Cardiac fibroblast (primary cell): ENCODE results near the gene ECHDC1.

Source experiments
- DNase-seq, 2 donors: peaks; one replicate each; pipeline versions ENCODE4 v3.0.0 to v3.0.0-alpha.2; 2010; ENCODE audit warnings: low read depth in 2 of 2
- H3K4me3 ChIP-seq, 2 donors: replicated peaks in 1 of 2; 1 replicate in 1 of 2; 2 replicates in 1 of 2; pipeline ENCODE4 v1.5.1; 2011; ENCODE audit warnings: low read depth in 2 of 2, low read length in 2 of 2, mild to moderate bottlenecking in 2 of 2, moderate library complexity in 1 of 2
- CTCF ChIP-seq: IDR thresholded peaks from one replicate; pipeline ENCODE4 v1.5.1; 2011; ENCODE audit warnings: low read depth, mild to moderate bottlenecking, low read length, inconsistent platforms

ECHDC1 gene

DNA sequence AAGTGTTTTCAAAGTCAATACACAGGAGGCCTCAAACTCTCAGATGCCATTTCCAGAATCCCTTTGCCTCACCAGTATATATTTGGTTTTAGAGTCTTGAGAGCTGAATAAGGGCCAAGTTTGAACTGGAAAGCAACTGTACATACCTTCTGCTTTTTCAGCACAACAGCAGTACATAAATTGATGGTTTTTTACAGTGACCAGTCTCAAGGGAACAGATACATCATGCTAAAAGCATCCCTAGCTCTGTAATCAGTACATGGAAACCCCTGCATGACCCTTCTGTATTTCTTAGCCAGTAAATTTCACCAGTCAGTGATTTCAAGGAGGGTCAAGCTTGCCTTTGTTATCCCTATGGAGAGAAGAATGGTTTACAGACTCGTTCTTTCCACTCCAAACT, 40.6 kb upstream of the ECHDC1 start:
- DNase-seq = peak; percentile 70 to 82
- no peak for TF ChIP-seq CTCF
- no peak overlapping the region for H3K4me3 ChIP-seq

- TF ChIP-seq CTCF = no peak
- no peak overlapping the region for H3K4me3 ChIP-seq
- no peak for DNase-seq
These were observed 39.0 kb upstream of the ECHDC1 start for GRCh38 chr6:127382413-127382812.

- DNase-seq = no peak
- TF ChIP-seq CTCF = no peak
- no peak overlapping the region for H3K4me3 ChIP-seq
These were observed 38.0 kb upstream of the ECHDC1 start for GRCh38 chr6:127381384-127381783.

GRCh38 chr6:127376685-127377084, 33.3 kb upstream of the ECHDC1 start:
- H3K4me3 ChIP-seq = no peak overlapping the region
- TF ChIP-seq CTCF = no peak
- no peak for DNase-seq

GRCh38 chr6:127367023-127367375, 23.6 kb upstream of the ECHDC1 start:
- no peak for TF ChIP-seq CTCF
- peak in 1 of 2 donors; percentile 58 for DNase-seq
- H3K4me3 ChIP-seq = no peak overlapping the region

GRCh38 chr6:127366282-127367022, 23.0 kb upstream of the ECHDC1 start:
- TF ChIP-seq CTCF = no peak
- DNase-seq = peak; percentile 95 to 99
- peak overlapping the region in 1 of 2 donors; percentile 0 for H3K4me3 ChIP-seq

DNA sequence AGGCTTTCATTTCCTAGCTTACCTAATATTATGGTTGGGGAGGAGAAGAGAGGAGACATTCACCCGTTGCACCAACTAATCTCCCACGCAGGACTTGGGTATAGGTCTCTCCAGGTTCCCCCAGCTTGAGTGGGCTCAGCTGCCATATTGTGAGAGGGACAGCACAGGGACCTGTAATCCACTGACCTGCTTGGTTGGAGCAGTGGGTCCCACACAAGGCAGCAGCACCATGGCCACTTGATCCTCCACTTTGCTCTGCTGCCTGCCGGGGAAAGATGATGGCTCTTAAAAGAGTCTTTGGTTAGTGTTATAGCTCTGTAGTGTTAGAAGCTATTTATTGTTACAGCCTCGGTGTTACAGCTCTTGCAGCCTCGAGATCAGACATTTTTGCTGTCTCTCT, 22.5 kb upstream of the ECHDC1 start:
- no peak for TF ChIP-seq CTCF
- H3K4me3 ChIP-seq = peak overlapping the region in 1 of 2 donors; percentile 0
- DNase-seq = no peak
